HG03175 (cell line): ENCODE measurements around the gene KCNJ11.

Source experiments
- ATAC-seq: cut with Tn5 transposase; IDR thresholded peaks from one replicate; pipeline ENCODE4 v1.9.1; 2021; ENCODE audit warnings: mild to moderate bottlenecking, moderate library complexity; ENCODE audit not compliant: unreplicated experiment

The KCNJ11 gene

DNA sequence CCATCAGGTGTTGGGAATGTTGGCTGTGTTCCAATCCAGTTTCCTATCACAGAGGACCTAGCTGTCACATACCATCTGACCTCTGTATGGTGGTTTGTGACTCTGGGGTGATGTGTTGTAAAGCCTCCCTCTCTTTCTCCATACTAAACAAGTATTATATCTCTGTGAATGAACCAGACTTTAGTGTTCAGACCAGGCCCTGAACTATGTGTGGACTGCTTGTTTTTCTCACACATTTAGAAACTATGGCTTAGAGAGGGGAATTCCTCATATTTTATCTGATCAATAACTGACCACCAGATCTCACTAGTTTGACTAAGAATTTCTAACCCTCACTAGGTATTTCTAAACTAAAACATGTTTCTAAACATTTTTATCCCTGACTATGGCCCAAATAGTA lies 19.4 kb downstream of the KCNJ11 start:
- ATAC-seq: no peak

DNA sequence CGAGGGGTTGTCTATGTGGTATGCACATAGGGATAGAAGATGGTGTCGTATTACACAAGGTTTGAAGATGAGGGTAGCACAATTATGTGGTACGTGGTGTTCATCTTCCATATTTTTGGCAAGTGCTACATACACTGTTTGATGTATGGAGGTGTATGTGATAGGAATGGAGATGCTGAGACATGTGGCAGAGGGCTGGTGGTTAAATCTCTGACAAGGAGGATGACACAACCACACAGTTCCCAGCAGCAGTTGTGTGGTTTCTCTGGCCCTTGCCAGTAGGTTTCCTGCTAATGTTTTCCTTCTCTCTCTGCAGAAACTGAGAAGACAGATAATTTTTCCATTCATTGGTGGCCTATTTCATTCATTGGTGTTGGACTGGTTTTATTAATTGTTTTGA lies 19.9 kb downstream of the KCNJ11 start:
- ATAC-seq: no peak

- no peak for ATAC-seq
These were observed 22.0 kb downstream of the KCNJ11 start for GRCh38 chr11:17366495-17366894.

- no peak for ATAC-seq
These were observed 33.9 kb downstream of the KCNJ11 start for GRCh38 chr11:17354601-17354991.

GRCh38 chr11:17353821-17354600 lies 34.4 kb downstream of the KCNJ11 start:
- ATAC-seq: no peak

GRCh38 chr11:17352950-17353820 lies 35.3 kb downstream of the KCNJ11 start:
- ATAC-seq: peak; percentile 42

GRCh38 chr11:17351510-17352176 lies 36.8 kb downstream of the KCNJ11 start, which contains the start of gene NCR3LG1:
Gene NCR3LG1, plus strand, starts transcription at chr11:17351800. Its CDS starts 170 bp downstream, at chr11:17351970.
- ATAC-seq: no peak

DNA sequence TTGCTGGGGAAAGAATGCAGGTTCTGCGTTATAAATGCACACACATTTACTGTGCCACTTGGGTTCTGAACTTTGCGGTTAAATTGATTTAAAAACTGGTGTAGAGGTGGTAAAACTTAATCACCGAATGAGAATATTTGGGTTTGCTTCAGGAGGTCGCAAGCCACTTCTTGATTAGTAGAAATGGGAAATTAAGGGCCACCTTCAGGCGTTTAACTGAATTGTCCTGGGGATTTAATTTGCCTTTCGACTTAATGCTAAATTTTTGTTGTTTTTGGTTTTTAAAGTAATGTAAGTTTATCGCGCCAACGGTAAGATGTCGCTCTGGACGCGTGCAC lies 37.3 kb downstream of the KCNJ11 start:
- ATAC-seq: no peak

DNA sequence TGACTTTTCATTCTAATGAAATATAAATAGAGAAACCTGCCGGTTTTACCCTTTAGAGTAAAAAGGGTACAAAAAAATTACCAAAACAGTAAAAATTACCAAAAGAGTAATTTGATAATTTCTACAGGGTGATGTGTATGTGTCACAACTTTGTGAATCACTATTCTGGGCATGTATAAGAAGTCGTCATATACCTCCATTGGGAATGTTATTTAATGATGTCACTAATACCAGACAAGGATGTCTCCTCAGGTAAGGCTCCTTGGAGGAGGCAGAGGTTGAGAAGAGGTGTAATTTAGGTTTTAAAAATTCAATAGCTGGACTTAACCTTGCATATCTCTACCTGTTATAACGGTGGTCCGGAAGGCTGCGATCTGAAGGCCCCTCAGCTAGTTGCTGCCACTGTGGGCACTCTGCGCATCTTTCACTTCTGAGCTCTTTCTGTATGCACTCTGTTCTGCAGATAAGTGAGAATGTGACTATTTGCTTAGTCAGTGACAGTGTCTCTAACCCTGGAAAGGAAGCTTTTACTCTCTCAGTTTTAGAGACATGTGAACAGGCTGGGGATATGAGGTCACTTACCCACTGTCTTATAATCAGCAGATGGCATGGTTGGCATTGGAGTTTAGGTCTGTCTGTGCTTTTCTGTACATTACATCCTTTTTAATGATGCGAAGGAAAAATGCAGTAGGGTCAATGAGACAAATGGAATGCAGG lies 37.8 kb downstream of the KCNJ11 start:
- ATAC-seq: no peak

- ATAC-seq: no peak
These were observed 40.8 kb downstream of the KCNJ11 start for GRCh38 chr11:17347676-17348075.

DNA sequence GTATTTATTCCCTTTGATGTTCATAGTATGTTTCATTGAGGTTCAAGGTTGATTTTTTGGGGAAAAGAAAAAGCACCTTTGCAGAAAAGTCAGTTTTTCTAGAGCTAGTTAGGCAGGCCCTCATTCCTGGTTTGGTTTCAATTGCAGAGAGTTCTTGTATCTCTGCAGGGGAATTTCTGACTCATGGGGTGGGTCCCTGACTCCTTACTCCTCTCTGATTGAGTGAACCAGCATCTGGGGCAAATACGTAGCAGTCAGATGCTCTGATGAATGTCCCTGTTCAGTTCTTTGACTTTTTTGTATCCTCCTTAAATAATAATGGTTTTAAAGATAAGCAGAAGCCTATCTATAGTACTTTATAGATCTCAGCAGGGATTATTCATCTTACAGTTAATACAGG lies 44.6 kb downstream of the KCNJ11 start:
- no peak for ATAC-seq

DNA sequence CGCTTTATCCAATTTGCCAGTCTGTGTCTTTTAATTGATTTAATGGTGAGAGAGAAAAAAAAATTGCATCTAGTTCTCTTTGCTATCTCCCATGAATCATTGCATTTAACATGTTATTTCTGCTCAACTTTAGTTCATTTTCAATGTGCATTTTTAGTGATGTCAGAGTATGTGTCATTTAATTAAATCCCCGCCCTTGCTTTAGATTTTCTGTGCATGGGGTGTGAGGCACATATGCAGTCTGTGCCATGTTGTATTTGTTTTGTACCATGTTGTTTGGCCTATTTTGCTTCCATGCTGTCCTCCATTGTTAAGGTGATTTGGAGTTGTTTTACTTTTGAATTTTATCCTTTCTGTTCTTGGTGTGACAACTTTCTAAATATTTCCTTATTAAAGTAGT lies 45.2 kb downstream of the KCNJ11 start:
- ATAC-seq: no peak
